MCF 10A (cell line): ENCODE results near the gene SZRD1. TPM values are rescaled to one million over a fixed set of nuclear protein-coding genes. Genes with fewer than 3 reads are reported as not detected.

ENCODE experiments used
- BruUV-seq: library from RNA; stranded (reverse); fragments of 400-500 nt; replicated peaks from 2 replicates; lab custom pipeline; 2021; lab: Mats Ljungman, UMichigan
- CTCF ChIA-PET: fragments of 300-600 bp; sonication (Branson Sonifier 250); formaldehyde crosslinking; extraction: SDS; loops from one replicate; lab custom pipeline; 2021; ENCODE audit warnings: antibody characterized with exemption, inconsistent platforms; lab: Yijun Ruan, JAX
- POLR2A ChIA-PET: fragments of 300-600, 350-650 bp; sonication (Branson Sonifier 250); formaldehyde crosslinking; extraction: SDS; loops from one replicate; lab custom pipeline; 2020; ENCODE audit warnings: antibody characterized with exemption, inconsistent platforms; lab: Yijun Ruan, JAX
- DNase-seq: peaks from one replicate; pipeline ENCODE4 v3.0.0-alpha.2; 2018; ENCODE audit not compliant: unreplicated experiment
- H3K27ac Mint-ChIP-seq: one replicate; pipeline ENCODE4 v1.8.0; 2022; ENCODE audit warnings: mild to moderate bottlenecking, low read depth, mixed read lengths; ENCODE audit not compliant: unreplicated experiment
- H3K27me3 Mint-ChIP-seq: one replicate; pipeline ENCODE4 v1.8.0; 2022; ENCODE audit warnings: mixed read lengths; ENCODE audit not compliant: insufficient read depth, unreplicated experiment
- H3K36me3 Mint-ChIP-seq: one replicate; pipeline ENCODE4 v1.8.0; 2022; ENCODE audit warnings: mild to moderate bottlenecking, moderate library complexity, mixed read lengths; ENCODE audit not compliant: insufficient read depth, unreplicated experiment
- H3K4me1 Mint-ChIP-seq: one replicate; pipeline ENCODE4 v1.8.0; 2022; ENCODE audit warnings: mixed read lengths; ENCODE audit not compliant: insufficient read depth, unreplicated experiment
- H3K4me3 Mint-ChIP-seq: one replicate; pipeline ENCODE4 v1.8.0; 2022; ENCODE audit warnings: mild to moderate bottlenecking, moderate library complexity, mixed read lengths; ENCODE audit not compliant: unreplicated experiment
- H3K9me3 Mint-ChIP-seq: one replicate; pipeline ENCODE4 v1.8.0; 2022; ENCODE audit warnings: mixed read lengths; ENCODE audit not compliant: unreplicated experiment
- CTCF ChIP-seq: fragments of 200-600 bp; IDR thresholded peaks from one replicate; pipeline ENCODE4 v1.8.0; 2022; ENCODE audit warnings: antibody characterized with exemption, mild to moderate bottlenecking; ENCODE audit not compliant: unreplicated experiment
- intact Hi-C: fragments of 100-400 bp; cut with micrococcal nuclease; formaldehyde crosslinking; loops from 2 replicates; pipeline ENCODE4 v1.14.1; 2022
- total RNA-seq: library from RNA; stranded (reverse); gene quantifications from 2 replicates; pipeline ENCODE4 v1.2.3, GENCODE V29; 2022

Gene SZRD1
- total RNA-seq, 1 experiment from 2014 or later, result 108 TPM

GRCh38 chr1:16391411-16391810 lies 24.4 kb downstream of the SZRD1 start:
- Mint-ChIP-seq H3K27me3 (no peaks in the 10 kb centered on the region), H3K36me3 (peaks cover 31% of the 10 kb centered on the region), H3K4me3 (no peak overlapping the region), H3K9me3 (no peaks in the 10 kb centered on the region), H3K27ac (no peak overlapping the region), H3K4me1 (peaks cover 27% of the 10 kb centered on the region)
- intact Hi-C loops, result no loop called here
- POLR2A ChIA-PET, result no interaction called here
- CTCF ChIA-PET, result interaction anchor here (0.6 kb wide), 1 partner anchor 114 kb away, joined by 7 read pairs; no protein-coding TSS in a partner anchor
- no peak for TF ChIP-seq CTCF
- no peak for DNase-seq
- BruUV-seq, result no TSS peak

- no TSS peak for BruUV-seq
- TF ChIP-seq CTCF, result no peak
- Mint-ChIP-seq H3K27me3 (no peaks in the 10 kb centered on the region), H3K9me3 (no peaks in the 10 kb centered on the region), H3K4me3 (no peak overlapping the region), H3K4me1 (peaks cover 22% of the 10 kb centered on the region), H3K36me3 (peaks cover 33% of the 10 kb centered on the region), H3K27ac (peak overlapping the region; percentile 60)
- no peak for DNase-seq
- CTCF ChIA-PET, result no interaction called here
- POLR2A ChIA-PET, result interaction anchor here (0.6 to 0.9 kb wide), 2 partner anchors 9 to 48 kb away, joined by 3 to 4 read pairs; partner anchors contain the start of gene NECAP2
- intact Hi-C loops, result no loop called here
Measured at GRCh38 chr1:16392740-16393569, 25.9 kb downstream of the SZRD1 start.

DNA sequence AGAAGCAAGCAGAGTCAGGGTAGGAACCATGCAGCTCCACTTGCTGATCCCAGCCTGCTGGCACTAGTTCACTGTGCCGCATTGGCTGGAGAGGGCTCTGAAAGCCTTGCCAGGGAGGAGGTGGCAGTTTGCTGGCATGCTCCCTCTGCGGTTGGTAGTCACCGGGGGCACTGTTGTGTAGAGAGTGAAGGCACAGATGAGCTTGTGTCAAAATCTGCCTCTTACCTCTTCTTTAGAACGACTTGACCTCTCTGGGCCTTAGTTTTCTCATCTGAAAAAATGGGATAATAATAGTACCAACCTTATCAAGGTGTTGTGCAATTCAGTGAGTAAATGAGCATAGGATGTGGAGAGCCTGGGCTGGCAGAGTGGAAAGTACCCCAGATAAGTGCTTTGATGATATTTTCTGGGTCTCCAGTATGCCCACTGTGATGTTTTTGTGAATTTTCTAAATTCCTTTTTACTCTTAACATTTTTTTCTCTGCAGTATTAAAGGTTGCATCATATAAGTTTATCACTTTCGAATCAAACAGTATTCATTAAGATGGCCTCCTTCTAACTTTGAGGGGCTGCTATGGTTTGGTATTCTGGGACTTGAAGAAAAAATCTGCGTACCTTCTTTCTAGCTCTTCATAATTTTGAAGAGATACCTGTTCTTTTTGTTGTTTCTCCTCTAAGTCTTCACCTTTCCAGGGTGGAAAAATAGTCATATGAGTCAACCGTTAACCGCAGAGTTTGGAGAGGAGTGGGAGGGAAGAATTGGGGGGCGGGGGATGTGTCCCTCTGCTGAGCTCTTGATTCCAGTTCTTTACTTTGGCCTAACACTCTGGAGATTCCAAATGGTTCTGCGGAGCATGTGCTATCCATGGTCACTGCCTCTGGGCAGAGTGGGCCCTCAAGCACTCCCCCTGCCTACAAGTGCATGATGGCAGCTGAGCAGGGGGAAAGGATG lies 26.8 kb downstream of the SZRD1 start:
- H3K27ac Mint-ChIP-seq, result peak overlapping the region; percentile 60
- ChIA-PET POLR2A (interaction anchor here (0.6 to 1.1 kb wide), 2 partner anchors 25 to 47 kb away, joined by 4 read pairs; partner anchors contain the start of gene NECAP2), CTCF (interaction anchor here (0.6 to 1.0 kb wide), 3 partner anchors 46 to 151 kb away, joined by 3 to 4 read pairs (median 3); partner anchors contain the start of gene NECAP2)
- H3K4me1 Mint-ChIP-seq, result peaks cover 22% of the 10 kb centered on the region
- no peak overlapping the region for H3K4me3 Mint-ChIP-seq
- no peaks in the 10 kb centered on the region for H3K27me3 Mint-ChIP-seq
- no TSS peak for BruUV-seq
- intact Hi-C loops, result no loop called here
- no peak for DNase-seq
- peaks cover 39% of the 10 kb centered on the region for H3K36me3 Mint-ChIP-seq
- no peaks in the 10 kb centered on the region for H3K9me3 Mint-ChIP-seq
- no peak for TF ChIP-seq CTCF
